Stromal cell of bone marrow (primary cell): ENCODE data around the gene HYAL3.
"Not testable (repeated sequence)": the region's sequence is repeated elsewhere in the genome, so short reads cannot be mapped to it uniquely, and the experiment has no call there.

Experiments
- DNase-seq: peaks from one replicate; pipeline ENCODE4 v3.0.0-alpha.2; 2012; ENCODE audit warnings: low read depth

HYAL3 gene

GRCh38 chr3:50314342-50314741 is 15.1 kb upstream of the HYAL3 start:
- DNase-seq, result no peak

GRCh38 chr3:50312041-50312440 is 12.8 kb upstream of the HYAL3 start:
- DNase-seq, result not testable (repeated sequence)

GRCh38 chr3:50304601-50305000 is 5.4 kb upstream of the HYAL3 start:
- DNase-seq, result no peak

- no peak for DNase-seq
These were observed 4.0 kb upstream of the HYAL3 start, which contains the start of gene HYAL1 for GRCh38 chr3:50303013-50303815. Gene HYAL1 (minus strand): TSS chr3:50303574. CDS start chr3:50302956, 618 bp downstream.

GRCh38 chr3:50302095-50303012 is 3.1 kb upstream of the HYAL3 start:
- DNase-seq, result no peak

GRCh38 chr3:50300681-50301254 is 1.6 kb upstream of the HYAL3 start:
- no peak for DNase-seq

GRCh38 chr3:50299929-50300680 is 900 bp upstream of the HYAL3 start:
- DNase-seq, result peak; percentile 52

- DNase-seq, result no peak
These were observed 378 bp upstream of the HYAL3 start for GRCh38 chr3:50299638-50299928.

- DNase-seq, result no peak
These were observed 1.1 kb downstream of the HYAL3 start for GRCh38 chr3:50297896-50298725.

- DNase-seq, result no peak
These were observed 1.8 kb downstream of the HYAL3 start for GRCh38 chr3:50297384-50297775.

GRCh38 chr3:50296721-50297383 is 2.4 kb downstream of the HYAL3 start:
- no peak for DNase-seq

- no peak for DNase-seq
These were observed 3.4 kb downstream of the HYAL3 start for GRCh38 chr3:50295553-50296431.

- no peak for DNase-seq
These were observed 4.5 kb downstream of the HYAL3 start for GRCh38 chr3:50294492-50295403.

GRCh38 chr3:50294089-50294488 is 5.1 kb downstream of the HYAL3 start:
- no peak for DNase-seq

- DNase-seq, result no peak
These were observed 6.0 kb downstream of the HYAL3 start for GRCh38 chr3:50293079-50293801.

- DNase-seq, result peak; percentile 96
These were observed 6.8 kb downstream of the HYAL3 start, which contains the start of gene IFRD2 for GRCh38 chr3:50292159-50293078. Gene IFRD2 (minus strand): TSS chr3:50292429. CDS start chr3:50292274, 155 bp downstream.
